ENCODE measurements around the gene ROCK2. TPM values are rescaled to one million over a fixed set of nuclear protein-coding genes. Genes with fewer than 3 reads are reported as not detected.

The ROCK2 gene
- total and polyA plus RNA-seq, 4 experiments from 2014 or later, result 4.0 to 26.7 (median 21.6) TPM

Other genes starting within 250 kb of the ROCK2 start
- 10 to 100 TPM; 27.9 to 33.1 TPM for gene SLC66A3, start 189.2 kb downstream of the ROCK2 start, total RNA-seq
- gene SLC66A3, start 189.2 kb downstream of the ROCK2 start, polyA plus RNA-seq, result 100 to 1,000 TPM in 1 of 2 donors, 10 to 100 TPM in 1; 82.6 to 110 TPM
- 1 to 10 TPM; 8.0 to 8.5 TPM for gene E2F6, start 121.5 kb upstream of the ROCK2 start, total RNA-seq
- gene E2F6, start 121.5 kb upstream of the ROCK2 start, polyA plus RNA-seq, result 1 to 10 TPM; 3.2 to 4.4 TPM
- 1 to 10 TPM in 1 of 2 experiments, under 1 TPM in 1; 0.19 to 1.1 TPM for gene GREB1, start 189.4 kb upstream of the ROCK2 start, total RNA-seq
- gene GREB1, start 189.4 kb upstream of the ROCK2 start, polyA plus RNA-seq, result not detected

Data from CD4-positive, alpha-beta memory T cell (primary cell).